IgD-negative memory B cell (primary cell): Measurements from ENCODE around the gene MFSD11. TPM values are rescaled to one million over a fixed set of nuclear protein-coding genes. Genes with fewer than 3 reads are reported as not detected.
"Not testable (repeated sequence)": the region's sequence is repeated elsewhere in the genome, so short reads cannot be mapped to it uniquely, and the experiment has no call there.

Experiments used
- H3K27ac Mint-ChIP-seq, 3 donors: one replicate each; pipeline ENCODE4 v1.8.0; 2020 to 2022; ENCODE audit warnings: mild to moderate bottlenecking in 3 of 3, mixed read lengths in 3 of 3, moderate library complexity in 1 of 3
- H3K27me3 Mint-ChIP-seq: one replicate; pipeline ENCODE4 v1.8.0; 2021; ENCODE audit warnings: mixed read lengths
- H3K36me3 Mint-ChIP-seq: one replicate; pipeline ENCODE4 v1.8.0; 2020; ENCODE audit warnings: mild to moderate bottlenecking, mixed read lengths
- H3K4me1 Mint-ChIP-seq, 3 donors: one replicate each; pipeline ENCODE4 v1.8.0; 2020 to 2022; ENCODE audit warnings: mixed read lengths in 3 of 3, mild to moderate bottlenecking in 1 of 3
- H3K4me3 Mint-ChIP-seq, 4 donors: one replicate each; pipeline ENCODE4 v1.8.0; 2020 to 2022; ENCODE audit warnings: mild to moderate bottlenecking in 4 of 4, mixed read lengths in 4 of 4, moderate library complexity in 3 of 4
- H3K9me3 Mint-ChIP-seq, 3 donors: one replicate each; pipeline ENCODE4 v1.8.0; 2020 to 2021; ENCODE audit warnings: mixed read lengths in 3 of 3, mild to moderate bottlenecking in 1 of 3
- polyA plus RNA-seq: library from polyadenylated mRNA; unstranded; fragments of 300-500 nt; fragmentation: Illumina TruSeq; gene quantifications from one replicate; pipeline ENCODE4 v1.2.3, GENCODE V29; 2021

The MFSD11 gene
- polyA plus RNA-seq, 1 donor from 2014 or later, result 17.5 TPM

- Mint-ChIP-seq H3K27me3 (no peaks in the 10 kb centered on the region), H3K4me1 (peaks cover 19 to 25% (median 21%) of the 10 kb centered on the region in 3 donors), H3K9me3 (no peaks in the 10 kb centered on the region), H3K36me3 (peaks cover 2% of the 10 kb centered on the region), H3K27ac (peak overlapping the region; percentile 77 to 93 (median 92)), H3K4me3 (peak overlapping the region in 2 of 4 donors; percentile 18 to 75)
Observed at GRCh38 chr17:76716146-76716838, 21.6 kb upstream of the MFSD11 start.

- Mint-ChIP-seq H3K4me1 (peaks cover 19 to 28% (median 22%) of the 10 kb centered on the region in 3 donors), H3K36me3 (peaks cover 2% of the 10 kb centered on the region), H3K9me3 (no peaks in the 10 kb centered on the region), H3K4me3 (peak overlapping the region in 1 of 4 donors; percentile 75), H3K27me3 (no peaks in the 10 kb centered on the region), H3K27ac (peak overlapping the region in 1 of 3 donors; percentile 92)
Observed at GRCh38 chr17:76716839-76717215, 21.1 kb upstream of the MFSD11 start.

GRCh38 chr17:76718516-76718915, 19.4 kb upstream of the MFSD11 start:
- H3K9me3 Mint-ChIP-seq, result no peaks in the 10 kb centered on the region
- peak overlapping the region in 1 of 3 donors; percentile 65 for H3K27ac Mint-ChIP-seq
- H3K27me3 Mint-ChIP-seq, result no peaks in the 10 kb centered on the region
- peaks cover 2% of the 10 kb centered on the region for H3K36me3 Mint-ChIP-seq
- peaks cover 20 to 30% (median 27%) of the 10 kb centered on the region in 3 donors for H3K4me1 Mint-ChIP-seq
- peak overlapping the region in 1 of 4 donors; percentile 55 for H3K4me3 Mint-ChIP-seq

GRCh38 chr17:76720211-76720610, 17.7 kb upstream of the MFSD11 start:
- peak overlapping the region in 1 of 4 donors; percentile 75 for H3K4me3 Mint-ChIP-seq
- peak overlapping the region in 2 of 3 donors; percentile 52 to 71 for H3K27ac Mint-ChIP-seq
- H3K36me3 Mint-ChIP-seq, result peaks cover 2% of the 10 kb centered on the region
- no peaks in the 10 kb centered on the region for H3K27me3 Mint-ChIP-seq
- H3K9me3 Mint-ChIP-seq, result no peaks in the 10 kb centered on the region
- peaks cover 18 to 25% (median 23%) of the 10 kb centered on the region in 3 donors for H3K4me1 Mint-ChIP-seq

GRCh38 chr17:76720941-76721340, 17.0 kb upstream of the MFSD11 start:
- Mint-ChIP-seq H3K4me1 (peaks cover 16 to 23% (median 22%) of the 10 kb centered on the region in 3 donors), H3K27ac (peak overlapping the region in 2 of 3 donors; percentile 52 to 67), H3K27me3 (no peaks in the 10 kb centered on the region), H3K9me3 (no peaks in the 10 kb centered on the region), H3K36me3 (peaks cover 4% of the 10 kb centered on the region), H3K4me3 (peak overlapping the region in 1 of 4 donors; percentile 75)

GRCh38 chr17:76721463-76721862, 16.5 kb upstream of the MFSD11 start:
- Mint-ChIP-seq H3K4me1 (peaks cover 11 to 20% (median 19%) of the 10 kb centered on the region in 3 donors), H3K9me3 (no peaks in the 10 kb centered on the region), H3K4me3 (peak overlapping the region in 1 of 4 donors; percentile 44), H3K27ac (peak overlapping the region in 1 of 3 donors; percentile 67), H3K27me3 (no peaks in the 10 kb centered on the region), H3K36me3 (peaks cover 4% of the 10 kb centered on the region)

GRCh38 chr17:76722279-76722678, 15.6 kb upstream of the MFSD11 start:
- peak overlapping the region in 1 of 3 donors; percentile 23 for H3K27ac Mint-ChIP-seq

GRCh38 chr17:76722977-76723376, 14.9 kb upstream of the MFSD11 start:
- H3K4me1 Mint-ChIP-seq, result peaks cover 14 to 29% (median 23%) of the 10 kb centered on the region in 3 donors
- not testable (repeated sequence) for H3K9me3 Mint-ChIP-seq, H3K27me3 Mint-ChIP-seq, H3K36me3 Mint-ChIP-seq
- peak overlapping the region in 2 of 3 donors; percentile 26 to 31 for H3K27ac Mint-ChIP-seq
- peak overlapping the region in 2 of 4 donors; percentile 48 to 57 for H3K4me3 Mint-ChIP-seq

More at GRCh38 chr17:76722279-76722678, 15.6 kb upstream of the MFSD11 start:
- Mint-ChIP-seq H3K36me3 (peaks cover 4% of the 10 kb centered on the region), H3K27me3 (no peaks in the 10 kb centered on the region), H3K4me1 (peaks cover 10 to 22% (median 19%) of the 10 kb centered on the region in 3 donors), H3K4me3 (peak overlapping the region in 1 of 4 donors; percentile 44), H3K9me3 (no peaks in the 10 kb centered on the region)

GRCh38 chr17:76723812-76724211, 14.1 kb upstream of the MFSD11 start:
- no peaks in the 10 kb centered on the region for H3K9me3 Mint-ChIP-seq
- peak overlapping the region in 3 of 4 donors; percentile 43 to 82 (median 45) for H3K4me3 Mint-ChIP-seq
- H3K36me3 Mint-ChIP-seq, result peaks cover 2% of the 10 kb centered on the region
- peak overlapping the region in 2 of 3 donors; percentile 53 to 93 for H3K27ac Mint-ChIP-seq
- no peaks in the 10 kb centered on the region for H3K27me3 Mint-ChIP-seq
- peaks cover 14 to 27% (median 25%) of the 10 kb centered on the region in 3 donors for H3K4me1 Mint-ChIP-seq

GRCh38 chr17:76725580-76726230, 12.2 kb upstream of the MFSD11 start:
- Mint-ChIP-seq H3K4me1 (peaks cover 14 to 32% (median 29%) of the 10 kb centered on the region in 3 donors), H3K4me3 (peak overlapping the region; percentile 98 to 99 (median 99)), H3K9me3 (no peaks in the 10 kb centered on the region), H3K27me3 (no peaks in the 10 kb centered on the region), H3K36me3 (peaks cover 2% of the 10 kb centered on the region), H3K27ac (peak overlapping the region; percentile 99 to 100 (median 99))

GRCh38 chr17:76726231-76726775, 11.6 kb upstream of the MFSD11 start, which contains the start of gene JMJD6:
JMJD6 (minus strand) TSS chr17:76726606; CDS start chr17:76726475, 131 bp downstream.
- Mint-ChIP-seq H3K36me3 (peaks cover 2% of the 10 kb centered on the region), H3K9me3 (no peaks in the 10 kb centered on the region), H3K4me1 (peaks cover 14 to 34% (median 30%) of the 10 kb centered on the region in 3 donors), H3K27me3 (no peaks in the 10 kb centered on the region), H3K27ac (peak within 1 kb of the TSS; percentile 99 to 100 (median 99)), H3K4me3 (peak within 1 kb of the TSS; percentile 98 to 99 (median 99))

GRCh38 chr17:76726776-76727718, 10.9 kb upstream of the MFSD11 start, which contains the start of gene METTL23:
METTL23 (plus strand) TSS chr17:76726839; CDS start chr17:76729711, 2,872 bp downstream.
- Mint-ChIP-seq H3K4me1 (peaks cover 20 to 35% (median 31%) of the 10 kb centered on the region in 3 donors), H3K27me3 (no peaks in the 10 kb centered on the region), H3K27ac (peak within 1 kb of the TSS; percentile 99 to 100 (median 99)), H3K4me3 (peak within 1 kb of the TSS; percentile 98 to 99 (median 99)), H3K9me3 (no peaks in the 10 kb centered on the region), H3K36me3 (peaks cover 2% of the 10 kb centered on the region)

GRCh38 chr17:76727745-76728456, 10.0 kb upstream of the MFSD11 start:
- Mint-ChIP-seq H3K4me1 (peaks cover 27 to 35% (median 34%) of the 10 kb centered on the region in 3 donors), H3K9me3 (no peaks in the 10 kb centered on the region), H3K27ac (peak overlapping the region; percentile 99 to 100 (median 99)), H3K36me3 (peaks cover 2% of the 10 kb centered on the region), H3K27me3 (no peaks in the 10 kb centered on the region), H3K4me3 (peak overlapping the region; percentile 98 to 99 (median 99))
